Hematopoietic multipotent progenitor cell treated with erythropoietin and hydrocortisone succinate and interleukin-3 and kit ligand, for 6 days (in vitro differentiated cells): ENCODE results near the gene PLCB1.
A peak's percentile ranks its signal among the peaks of the same experiment; 100 is the strongest.
"Not testable (repeated sequence)": the region's sequence is repeated elsewhere in the genome, so short reads cannot be mapped to it uniquely, and the experiment has no call there.

Experiments used
- DNase-seq: peaks from one replicate; pipeline ENCODE4 v3.0.0-alpha.2; 2015

PLCB1 gene

DNA sequence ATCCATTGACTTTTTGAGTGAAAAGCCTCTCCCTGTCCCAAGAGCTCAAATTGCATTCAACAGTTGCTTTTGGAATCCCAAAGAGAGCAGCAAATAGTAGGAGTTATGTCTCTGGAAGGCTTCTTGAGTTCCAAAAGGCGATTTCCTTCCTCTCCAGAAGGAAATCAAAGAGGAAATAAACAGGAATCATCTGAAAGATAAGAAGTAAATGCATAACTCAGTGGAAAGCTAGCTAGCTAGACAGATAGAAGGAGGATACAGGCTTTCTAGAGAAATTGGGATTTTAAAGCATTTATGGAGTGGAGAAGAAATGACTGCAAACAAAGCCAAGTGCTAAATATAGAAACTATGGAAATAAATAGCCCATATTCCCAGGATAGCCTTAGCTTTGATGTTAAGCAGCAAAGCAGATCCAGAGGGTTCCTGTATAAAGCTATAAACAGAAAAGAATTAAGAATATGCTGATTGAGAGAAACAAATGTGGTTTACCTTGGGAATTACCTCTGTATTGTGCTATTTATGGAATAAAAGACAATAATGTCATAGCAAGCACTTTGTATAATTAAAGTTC, 214.7 kb downstream of the PLCB1 start:
- DNase-seq: no peak

DNA sequence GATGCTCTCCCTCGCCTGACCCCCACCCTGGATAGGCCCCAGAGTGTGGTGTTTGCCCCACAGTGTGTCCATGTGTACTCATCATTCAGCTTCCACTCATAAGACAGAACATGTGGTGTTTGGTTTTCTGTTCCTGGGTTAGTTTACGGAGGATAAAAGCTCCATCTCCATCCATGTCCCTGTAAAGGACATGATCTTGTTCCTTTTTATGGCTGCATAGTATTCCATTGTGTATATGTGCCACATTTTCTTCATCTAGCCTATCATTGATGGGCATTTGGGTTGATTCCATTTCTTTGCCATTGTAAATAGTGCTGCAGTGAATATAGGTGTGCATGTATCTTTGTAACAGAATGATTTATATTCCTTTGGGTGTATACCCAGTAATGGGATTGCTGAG, 218.2 kb downstream of the PLCB1 start:
- DNase-seq: not testable (repeated sequence)

DNA sequence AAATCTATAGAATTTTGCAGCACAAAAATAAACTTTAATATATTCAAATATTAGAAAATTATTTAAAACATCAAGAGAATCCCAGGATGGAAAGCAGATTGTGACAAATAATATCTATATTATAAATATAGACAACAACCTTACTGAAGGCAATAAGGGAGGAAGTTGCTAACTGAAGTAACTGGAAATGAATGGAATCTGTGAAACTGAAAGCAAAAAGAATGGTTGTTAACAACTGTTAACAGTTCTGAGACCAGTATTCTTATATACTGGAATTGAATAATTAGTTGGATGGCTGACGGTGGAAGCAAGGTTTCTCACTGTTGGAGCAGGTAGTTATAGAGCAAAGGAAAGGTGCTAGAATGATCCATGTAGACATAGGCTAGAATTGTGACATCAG, 220.4 kb downstream of the PLCB1 start:
- DNase-seq: no peak

DNA sequence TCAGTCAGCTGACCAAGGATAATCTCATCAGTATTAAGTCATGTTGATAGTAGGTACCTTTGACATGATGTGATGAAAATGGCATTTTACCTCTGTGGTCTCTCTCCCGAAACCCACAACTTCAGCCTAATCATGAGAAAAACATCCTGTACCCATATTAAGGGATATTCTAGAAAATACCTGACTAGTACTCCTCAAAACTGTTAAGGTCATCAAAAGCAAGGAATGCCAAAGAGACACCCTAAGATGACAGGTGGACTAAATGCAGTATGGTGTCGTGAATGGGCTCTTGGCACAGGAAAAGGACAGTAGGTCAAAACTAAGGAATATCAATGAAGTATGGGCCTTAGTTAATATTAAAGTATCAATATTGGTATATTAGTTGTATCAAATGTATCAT, 221.4 kb downstream of the PLCB1 start:
- DNase-seq: no peak

DNA sequence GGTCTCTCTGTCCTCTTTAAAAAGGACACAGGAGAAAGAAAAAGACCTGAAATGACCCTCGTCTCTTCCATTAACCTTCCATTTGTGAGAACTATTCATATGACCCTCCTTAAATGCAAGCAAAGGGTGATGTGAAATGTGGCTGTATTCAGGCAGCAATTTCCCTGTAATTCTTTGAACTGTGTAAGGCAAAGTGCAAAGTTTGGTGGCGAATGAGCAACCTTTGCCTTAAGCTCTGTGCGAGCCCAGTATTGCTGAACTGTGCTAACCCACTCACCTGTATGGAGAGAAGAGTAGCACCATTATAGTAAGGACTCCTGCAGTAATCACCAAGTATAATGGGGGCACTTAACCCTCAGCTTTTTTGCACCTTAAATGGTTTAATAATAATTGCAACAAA, 223.4 kb downstream of the PLCB1 start:
- DNase-seq: no peak

DNA sequence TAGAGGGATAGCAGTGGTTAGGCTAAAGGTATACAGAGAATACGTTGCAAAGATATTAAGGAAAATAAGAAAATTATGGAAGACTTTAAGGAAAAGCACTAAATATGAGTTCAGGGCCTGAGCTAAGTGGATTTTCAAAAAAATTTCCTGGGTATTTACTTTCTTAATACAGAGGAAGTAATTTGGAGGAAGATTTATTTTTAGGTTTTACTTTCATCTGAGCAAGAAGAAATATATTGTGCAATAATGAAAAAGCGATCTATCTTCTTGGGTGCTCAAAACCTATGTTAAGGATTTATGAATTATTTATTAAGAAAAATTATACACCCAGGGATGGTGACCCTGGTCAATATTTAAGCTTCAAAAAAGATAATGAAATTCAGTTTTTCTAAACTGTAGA, 224.7 kb downstream of the PLCB1 start:
- no peak for DNase-seq

DNA sequence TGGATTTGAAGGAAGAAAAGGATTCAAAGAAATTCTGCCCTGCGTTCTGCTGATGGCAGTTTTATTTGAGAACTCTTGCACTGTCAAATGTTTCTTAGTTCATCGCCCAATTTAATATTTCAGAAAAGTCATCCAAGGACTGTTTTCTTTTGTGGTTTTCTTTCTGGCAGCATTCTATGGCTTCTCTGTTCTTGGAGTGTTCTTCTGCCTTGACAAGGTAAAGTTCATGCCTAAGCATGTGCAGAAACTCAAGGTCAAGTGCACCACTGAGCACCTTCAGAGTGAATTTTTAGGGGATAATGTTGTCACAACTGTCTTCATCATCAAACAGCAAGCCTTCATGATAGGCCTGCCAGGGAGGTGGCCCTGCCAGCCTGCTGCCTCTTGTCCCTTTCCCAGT, 225.6 kb downstream of the PLCB1 start:
- no peak for DNase-seq

DNA sequence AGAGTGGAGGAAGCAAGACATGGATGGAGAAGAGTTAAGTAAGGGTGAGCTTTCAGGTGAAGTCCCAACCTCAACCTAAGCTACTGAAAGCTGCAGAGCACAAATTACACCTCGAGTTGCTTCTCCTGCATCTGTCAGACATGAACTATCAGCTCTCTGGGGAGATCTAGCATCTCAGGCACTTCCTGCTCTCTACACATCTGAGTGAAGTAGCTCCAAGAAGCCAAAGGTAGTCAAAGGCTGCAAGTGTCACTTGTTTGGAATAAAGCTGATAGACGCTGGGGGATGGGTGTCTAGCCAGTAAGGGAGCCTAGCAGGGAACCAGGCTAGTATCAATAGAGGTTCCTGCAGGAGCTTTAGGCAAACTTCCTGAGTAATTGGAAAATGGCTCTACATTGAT, 228.0 kb downstream of the PLCB1 start:
- DNase-seq: no peak

DNA sequence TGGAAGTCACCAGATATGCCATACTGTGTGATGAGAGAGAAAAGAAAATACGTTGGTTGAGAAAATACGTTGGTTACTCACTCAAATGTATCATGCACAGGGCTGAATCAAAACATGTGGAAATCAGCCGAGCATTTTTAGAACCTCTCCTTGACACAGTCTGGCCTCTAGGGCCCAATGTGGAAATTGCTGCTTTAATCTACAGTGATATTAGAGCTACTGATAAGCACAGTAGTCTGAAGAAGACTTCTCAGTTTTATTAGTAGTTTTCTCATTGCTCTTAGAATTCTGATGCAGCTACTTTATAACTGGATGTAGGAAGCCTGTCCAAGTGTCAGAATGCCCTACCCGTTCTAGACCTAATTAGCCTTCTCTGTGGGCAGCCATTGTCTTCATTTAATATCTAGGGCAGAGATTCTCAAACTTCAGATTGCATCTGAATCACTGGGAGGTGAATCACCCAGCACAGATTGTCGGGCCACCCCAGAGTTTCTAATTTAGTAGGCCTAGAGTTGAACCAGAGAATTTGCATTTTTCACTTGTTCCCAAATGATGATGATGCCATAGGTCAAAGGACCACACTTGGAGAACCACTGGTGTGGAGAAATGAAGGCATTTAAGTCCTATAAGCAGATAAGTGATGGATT, 229.1 kb downstream of the PLCB1 start:
- DNase-seq: peak; percentile 39

DNA sequence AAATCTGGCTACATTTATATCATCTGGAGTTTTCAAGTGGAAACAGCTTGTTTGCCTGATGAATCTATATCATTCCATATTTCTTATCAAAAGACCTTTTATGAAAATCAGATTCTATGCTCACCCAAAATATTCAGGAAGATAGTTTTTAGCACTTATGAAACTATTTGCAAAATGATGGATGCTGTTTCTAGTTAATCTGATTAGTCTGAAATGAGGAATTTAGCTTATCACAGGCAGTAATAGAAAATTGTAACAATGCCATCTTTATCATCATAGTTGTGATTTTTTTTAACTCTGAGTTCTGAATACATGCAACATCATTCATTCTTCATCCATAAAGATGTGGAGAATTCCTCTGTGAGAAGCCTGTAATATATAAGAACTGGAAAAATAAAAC, 229.7 kb downstream of the PLCB1 start:
- no peak for DNase-seq

DNA sequence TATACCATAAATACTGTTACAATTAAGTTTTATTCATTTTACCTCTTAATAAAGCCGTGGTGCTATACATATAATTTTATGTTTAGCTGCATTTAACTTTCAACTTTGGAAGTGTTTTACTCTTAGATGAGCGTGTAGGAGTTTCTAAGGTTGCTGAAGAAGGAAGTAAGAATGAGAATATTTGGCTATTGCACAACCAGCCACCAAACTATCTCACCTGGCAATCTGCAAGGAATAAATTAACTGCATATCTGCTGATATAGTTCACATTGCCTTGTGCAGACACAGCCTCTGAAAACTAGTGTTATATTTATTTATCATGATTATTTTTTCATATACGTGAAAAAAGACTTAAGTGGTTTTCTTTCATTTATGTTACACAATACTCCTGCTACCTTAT, 230.4 kb downstream of the PLCB1 start:
- peak; percentile 14 for DNase-seq

DNA sequence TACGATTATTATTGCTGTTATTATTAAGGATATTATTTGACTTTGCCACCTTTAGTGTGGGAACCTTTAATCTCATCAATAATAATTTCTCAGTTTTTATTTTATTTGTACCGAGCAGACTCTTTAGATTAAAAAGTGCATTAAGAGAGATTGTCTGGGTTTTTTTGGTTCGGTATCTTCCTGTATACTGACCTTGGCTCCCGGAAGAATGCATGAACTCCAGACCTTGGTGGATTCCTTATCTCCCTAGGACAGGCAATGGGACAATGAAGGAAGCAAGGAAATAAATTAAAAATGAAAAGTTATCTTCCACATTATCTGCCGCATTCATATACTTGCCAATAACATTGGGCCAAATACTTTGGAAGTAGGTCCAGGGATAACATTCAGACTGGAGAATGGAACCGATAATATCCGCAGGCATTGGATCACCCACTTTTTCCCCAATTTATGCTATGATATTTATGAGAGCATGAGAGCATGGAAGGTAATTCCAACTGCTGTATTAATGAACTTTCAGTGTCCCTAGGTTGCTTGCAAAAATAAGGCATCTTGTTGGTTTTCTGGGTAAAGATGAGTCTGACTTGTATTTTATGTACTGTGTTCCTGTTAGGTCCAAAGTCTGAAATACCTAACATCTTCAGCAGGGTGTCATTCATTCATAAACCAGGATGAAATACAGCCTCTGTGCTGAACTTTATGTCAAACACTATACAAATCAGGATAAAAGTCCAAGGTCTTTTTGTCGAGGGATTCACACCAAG, 232.1 kb downstream of the PLCB1 start:
- no peak for DNase-seq

DNA sequence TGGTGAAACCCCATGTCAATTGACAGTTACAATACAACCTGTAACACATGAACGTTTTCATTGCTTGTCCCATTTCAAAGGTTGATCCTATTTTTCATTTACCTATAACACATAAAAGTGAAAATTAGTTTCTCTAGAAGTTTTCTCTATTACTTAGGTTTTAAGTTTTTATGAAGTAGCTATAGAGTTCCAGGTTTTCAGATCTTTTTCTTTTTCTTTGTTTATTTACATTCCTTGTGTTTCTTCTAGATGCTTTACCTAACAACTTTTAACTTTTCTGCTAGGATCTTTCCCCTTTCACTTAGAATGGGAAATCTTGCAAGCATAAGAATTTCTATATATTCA, 232.6 kb downstream of the PLCB1 start:
- DNase-seq: no peak

DNA sequence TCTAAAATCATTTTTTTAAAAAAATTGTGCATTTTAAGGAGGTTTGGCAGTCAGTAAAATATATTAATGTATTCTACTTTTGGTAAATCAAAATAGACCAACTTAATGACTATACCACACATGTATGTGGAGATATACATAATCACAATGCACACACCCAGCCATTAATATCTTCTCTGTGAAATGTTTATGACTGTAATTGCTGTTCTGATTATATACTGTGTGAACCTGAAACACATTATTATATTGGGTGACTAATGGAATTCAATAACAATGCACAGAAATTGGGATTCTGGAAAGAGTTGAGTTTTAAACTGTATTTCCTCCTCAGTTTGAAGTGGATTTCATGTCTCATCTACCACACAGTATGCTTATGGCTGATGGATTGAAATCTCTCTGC, 233.6 kb downstream of the PLCB1 start:
- DNase-seq: no peak

DNA sequence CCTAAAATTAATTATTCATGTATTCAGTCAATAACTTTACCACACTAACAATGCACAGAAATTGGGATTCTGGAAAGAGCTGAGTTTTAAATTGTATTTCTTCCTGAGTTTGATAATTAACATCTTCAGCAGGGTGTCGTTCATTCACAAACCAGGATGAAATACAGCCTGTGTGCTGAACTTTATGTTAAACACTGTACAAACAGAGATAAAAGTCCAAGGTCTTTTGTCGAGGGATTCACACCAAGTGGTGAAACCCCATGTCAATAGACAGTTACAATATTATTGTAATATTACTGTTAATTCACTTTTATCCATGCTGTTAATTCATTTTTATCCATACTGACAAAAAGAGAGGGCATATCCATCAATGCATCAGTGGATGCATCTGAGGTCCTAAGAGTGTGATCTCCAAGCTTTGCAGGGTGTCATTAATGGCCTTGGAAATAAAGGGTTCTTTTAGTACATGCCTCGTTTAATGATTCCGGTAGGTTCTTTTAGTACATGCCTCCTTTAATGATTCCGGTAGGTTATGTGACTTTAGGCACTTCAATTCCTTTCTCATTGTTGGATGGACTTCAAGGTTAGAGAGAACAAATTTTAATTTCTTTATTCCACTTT, 234.3 kb downstream of the PLCB1 start:
- DNase-seq: no peak

DNA sequence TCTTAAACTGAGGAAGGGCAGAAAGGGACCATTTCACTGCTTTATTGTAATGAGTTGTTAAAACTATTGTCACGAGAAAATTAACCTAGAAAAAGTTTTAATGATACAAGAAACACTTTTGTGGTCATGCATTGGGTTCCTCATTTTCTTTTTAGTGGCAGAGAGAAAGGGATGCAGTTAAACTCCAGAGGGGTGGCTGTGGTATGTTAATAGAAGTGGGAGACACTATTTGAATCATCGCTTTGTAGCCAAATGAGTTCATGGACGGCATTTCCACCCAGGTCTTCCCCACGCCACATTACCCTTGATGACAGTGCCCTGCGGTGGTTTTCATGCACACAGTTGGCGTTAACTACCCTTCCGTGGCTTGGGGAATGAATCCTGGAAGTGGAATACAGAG, 235.6 kb downstream of the PLCB1 start:
- DNase-seq: peak; percentile 30

DNA sequence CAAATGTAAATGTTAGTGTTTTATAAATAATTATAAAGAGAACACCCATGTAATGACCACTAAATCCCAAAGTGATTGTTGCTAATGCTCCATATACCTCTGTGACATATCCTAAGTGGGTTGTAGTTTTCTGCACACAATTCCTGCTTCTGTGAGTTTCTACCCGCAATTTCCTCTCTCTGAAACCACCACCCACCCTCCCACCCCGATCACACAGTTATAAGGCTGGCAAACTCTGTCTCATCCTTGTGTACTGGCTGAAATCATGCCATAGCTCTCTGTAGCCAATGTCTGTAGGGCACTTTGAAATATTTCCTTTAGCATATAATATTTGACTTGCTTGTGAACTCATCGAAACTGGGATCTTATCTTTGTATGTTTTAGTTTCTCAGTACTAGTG, 236.6 kb downstream of the PLCB1 start:
- peak; percentile 22 for DNase-seq

DNA sequence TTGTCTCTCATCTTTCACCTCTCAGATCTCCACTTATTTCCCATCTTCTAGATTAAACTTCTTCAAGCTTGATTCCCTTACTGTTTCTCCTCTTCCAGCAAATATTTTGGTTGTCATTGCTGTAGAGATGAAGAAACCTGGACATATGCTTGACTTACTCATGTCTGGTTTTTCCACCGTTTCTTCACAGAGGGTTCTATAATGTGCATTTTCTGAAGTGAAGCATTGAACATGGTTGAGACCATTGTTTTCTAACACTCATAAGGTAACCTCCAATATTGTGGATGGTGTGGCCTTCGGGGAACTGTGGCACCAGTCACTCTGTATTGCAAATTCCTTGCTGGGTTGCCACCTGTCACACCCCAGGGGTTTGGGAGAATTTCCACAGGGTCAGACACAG, 237.2 kb downstream of the PLCB1 start:
- no peak for DNase-seq

DNA sequence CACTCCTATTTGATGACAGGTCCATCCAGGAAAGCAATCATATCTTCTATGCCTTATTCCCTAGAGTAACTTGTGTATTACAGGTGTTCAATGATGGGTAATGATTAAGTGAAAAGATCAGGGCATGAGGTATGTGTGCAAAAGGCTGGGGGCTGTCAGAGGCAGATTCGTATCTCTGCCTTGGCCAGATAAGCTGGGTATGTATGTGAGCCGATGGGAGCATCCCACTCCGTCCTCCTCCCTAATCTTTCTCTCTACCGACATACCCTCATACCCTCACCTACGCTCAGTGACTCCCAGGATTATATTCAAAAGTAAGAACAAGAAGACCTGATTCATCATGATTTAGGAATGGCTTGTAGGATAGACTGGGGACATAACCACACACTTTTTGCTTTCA, 238.7 kb downstream of the PLCB1 start:
- no peak for DNase-seq

DNA sequence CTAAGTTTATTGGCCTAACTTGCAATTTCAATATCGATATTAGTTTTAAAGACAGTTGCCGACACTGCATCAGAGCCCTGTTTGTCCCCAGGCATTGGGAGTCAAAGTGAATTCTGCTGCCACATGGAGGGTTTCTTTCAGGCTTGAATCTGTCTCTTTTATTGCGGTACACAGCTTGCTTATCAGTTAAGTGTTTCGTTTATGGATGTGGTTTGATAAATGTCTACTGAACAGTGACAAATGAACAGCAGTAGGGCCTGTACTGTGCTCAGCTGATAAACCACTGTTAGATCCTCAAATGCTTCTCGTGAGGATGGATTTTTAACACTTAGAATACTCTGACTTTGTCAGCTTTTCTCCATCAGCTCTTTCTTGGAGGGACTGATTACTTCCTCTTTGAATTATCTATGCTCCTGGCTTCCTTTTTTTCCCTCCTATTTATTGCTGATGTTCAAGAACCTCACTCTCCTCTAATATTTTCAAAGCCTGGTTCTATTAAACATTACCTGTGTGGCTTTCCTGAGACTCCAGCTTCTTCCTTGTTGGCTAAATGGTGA, 240.8 kb downstream of the PLCB1 start:
- peak; percentile 89 for DNase-seq

DNA sequence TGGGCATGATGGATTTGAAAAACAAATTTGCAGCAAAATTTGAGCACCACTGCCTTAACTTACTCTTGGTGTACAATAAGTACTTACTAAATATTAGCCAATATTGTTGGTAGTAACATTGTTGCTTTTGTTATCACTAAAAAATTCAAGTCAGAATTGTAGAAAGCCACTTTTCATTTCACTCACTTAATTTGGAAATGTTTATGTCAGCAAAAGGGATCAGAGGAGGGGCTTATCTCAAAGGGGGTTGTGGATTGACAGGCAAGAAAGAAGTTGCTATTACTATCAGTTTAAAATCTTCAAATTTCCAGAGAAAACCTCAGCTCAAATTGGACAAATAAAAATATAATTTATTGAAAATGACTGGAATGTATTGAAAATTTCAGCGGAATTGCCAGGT, 241.5 kb downstream of the PLCB1 start:
- DNase-seq: no peak

DNA sequence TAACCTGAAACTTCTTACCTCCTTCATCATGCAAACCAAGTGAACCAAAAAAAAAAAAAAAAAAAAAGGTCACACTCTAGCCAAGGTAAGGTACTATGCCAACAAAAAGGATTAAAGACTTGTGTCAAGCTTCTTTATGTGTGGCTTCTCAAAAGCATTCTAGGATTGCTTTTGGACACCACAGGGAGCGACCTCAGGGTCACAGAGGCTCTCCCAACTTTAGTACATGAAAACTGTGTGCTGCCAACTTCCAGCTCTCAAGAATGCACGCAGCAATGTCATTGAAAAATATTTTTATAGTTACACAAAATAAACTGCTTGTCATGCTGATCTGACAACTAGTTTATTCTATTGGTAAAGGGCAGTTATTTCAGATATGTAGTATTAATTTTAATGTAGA, 243.8 kb downstream of the PLCB1 start:
- DNase-seq: no peak

DNA sequence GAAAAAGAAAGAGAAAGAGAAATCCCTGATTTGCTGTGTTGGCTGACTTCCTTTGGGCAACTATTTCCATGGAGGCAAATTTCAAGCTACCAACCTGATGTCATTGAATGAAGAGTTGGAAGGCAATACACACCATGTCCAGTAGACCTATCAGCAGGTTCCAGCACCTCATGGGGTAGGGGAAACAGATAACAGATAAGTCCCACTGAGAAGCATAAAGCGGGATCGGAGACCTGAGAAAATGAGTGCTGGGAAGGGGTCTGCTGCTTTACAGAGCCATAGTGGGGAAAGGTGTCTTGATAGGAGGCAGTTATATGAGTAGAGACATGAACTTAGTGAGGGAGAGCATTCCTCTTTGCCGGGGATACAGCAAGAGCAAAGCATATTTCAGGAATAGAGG, 244.9 kb downstream of the PLCB1 start:
- DNase-seq: no peak

DNA sequence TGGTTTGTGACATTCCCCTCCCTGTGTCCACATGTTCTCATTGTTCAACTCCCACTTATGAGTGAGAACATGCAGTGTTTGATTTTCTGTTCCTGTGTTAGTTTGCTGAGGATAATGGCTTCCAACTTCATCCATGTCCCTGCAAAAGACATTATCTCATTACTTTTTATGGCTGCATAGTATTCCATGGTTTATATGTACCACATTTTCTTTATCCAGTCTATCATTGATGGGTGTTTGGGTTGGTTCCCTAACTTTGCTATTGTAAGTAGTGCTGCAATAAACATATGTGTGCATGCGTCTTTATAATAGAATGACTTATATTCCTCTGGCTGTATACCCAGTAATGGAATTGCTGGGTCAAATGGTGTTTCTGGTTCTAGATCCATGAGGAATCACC, 247.1 kb downstream of the PLCB1 start:
- DNase-seq: not testable (repeated sequence)
